Loucy (cell line): ENCODE measurements around the gene ABCC8.

ENCODE experiments used
- EZH2phosphoT487 ChIP-seq: fragments of 200-600 bp; IDR thresholded peaks from 2 replicates; pipeline ENCODE4 v1.6.1; 2018; ENCODE audit warnings: antibody characterized with exemption, mild to moderate bottlenecking, moderate library complexity, borderline replicate concordance
- TF ChIP-seq, protein P1 (sequence below): fragments of 200-600 bp; sonication (generic); conservative IDR thresholded peaks from 2 replicates; pipeline ENCODE4 v1.5.1; 2014; ENCODE audit warnings: mild to moderate bottlenecking, antibody characterized with exemption, low read length

DNA sequence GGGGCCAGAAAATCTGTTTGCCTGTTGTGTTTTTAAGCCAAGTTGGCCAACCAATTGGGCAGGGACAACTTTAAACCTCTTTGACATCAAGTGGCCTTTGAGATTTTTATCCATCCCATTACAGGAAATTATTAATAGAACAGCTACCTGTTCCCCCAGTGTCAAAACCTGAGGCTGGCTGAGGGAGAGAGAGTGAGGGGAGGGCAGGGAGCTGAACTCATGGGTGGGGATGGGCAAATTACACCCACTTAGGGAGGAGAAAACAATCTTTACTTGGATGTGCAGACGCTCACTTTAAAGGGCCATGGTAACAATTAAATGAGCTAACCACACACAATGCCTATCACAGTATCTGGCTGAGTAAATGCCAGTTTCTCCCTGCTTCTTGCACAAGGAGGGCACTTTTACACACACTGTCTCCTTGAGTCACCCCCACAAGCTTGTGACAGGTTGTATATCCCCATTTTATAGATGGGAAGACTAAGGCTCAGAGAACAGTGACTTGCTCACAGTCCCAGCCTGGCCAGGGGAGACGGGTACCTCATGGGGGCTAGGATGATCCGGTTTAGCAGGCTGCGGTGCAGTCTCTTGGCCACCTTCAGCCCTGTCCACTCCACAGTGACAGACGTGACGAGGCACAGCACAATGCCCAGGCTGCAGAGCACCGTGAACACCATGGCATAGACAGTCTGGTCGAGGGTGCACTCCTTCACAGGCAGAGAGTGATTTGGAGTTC lies 70.4 kb downstream of the ABCC8 start:
- TF ChIP-seq, protein P1, sequence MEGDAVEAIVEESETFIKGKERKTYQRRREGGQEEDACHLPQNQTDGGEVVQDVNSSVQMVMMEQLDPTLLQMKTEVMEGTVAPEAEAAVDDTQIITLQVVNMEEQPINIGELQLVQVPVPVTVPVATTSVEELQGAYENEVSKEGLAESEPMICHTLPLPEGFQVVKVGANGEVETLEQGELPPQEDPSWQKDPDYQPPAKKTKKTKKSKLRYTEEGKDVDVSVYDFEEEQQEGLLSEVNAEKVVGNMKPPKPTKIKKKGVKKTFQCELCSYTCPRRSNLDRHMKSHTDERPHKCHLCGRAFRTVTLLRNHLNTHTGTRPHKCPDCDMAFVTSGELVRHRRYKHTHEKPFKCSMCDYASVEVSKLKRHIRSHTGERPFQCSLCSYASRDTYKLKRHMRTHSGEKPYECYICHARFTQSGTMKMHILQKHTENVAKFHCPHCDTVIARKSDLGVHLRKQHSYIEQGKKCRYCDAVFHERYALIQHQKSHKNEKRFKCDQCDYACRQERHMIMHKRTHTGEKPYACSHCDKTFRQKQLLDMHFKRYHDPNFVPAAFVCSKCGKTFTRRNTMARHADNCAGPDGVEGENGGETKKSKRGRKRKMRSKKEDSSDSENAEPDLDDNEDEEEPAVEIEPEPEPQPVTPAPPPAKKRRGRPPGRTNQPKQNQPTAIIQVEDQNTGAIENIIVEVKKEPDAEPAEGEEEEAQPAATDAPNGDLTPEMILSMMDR = no peak
- no peak for TF ChIP-seq EZH2phosphoT487
